ENCODE results near the gene PTPRN2.

DNA sequence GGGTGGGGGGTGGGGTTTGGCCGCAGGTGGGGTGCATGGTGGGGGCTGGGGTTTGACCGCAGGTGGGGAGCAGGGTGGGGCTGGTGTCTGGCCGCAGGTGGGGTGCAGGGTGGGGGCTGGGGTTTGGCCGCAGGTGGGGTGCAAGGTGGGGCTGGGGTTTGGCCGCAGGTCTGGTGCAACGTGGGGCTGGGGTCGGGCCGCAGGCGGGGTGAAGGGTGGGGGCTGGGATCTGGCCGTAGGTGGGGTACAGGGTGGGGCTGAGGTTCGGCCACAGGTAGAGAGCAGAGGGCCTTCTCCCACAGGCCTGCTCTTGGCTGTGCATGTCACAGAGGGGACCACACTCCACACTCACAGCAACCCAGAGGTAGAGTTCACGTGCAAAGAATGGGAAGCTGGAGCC lies 586.6 kb downstream of the PTPRN2 start:
- TF ChIP-seq CTCF (IDR thresholded peaks at IDR 0.05 in 2 of 3, conservative IDR thresholded peaks at IDR 0.05 in 1 of 3; ENCODE audit: borderline replicate concordance in 1 of 3, insufficient read depth in 1 of 3, low read depth in 2 of 3, low read length in 2 of 3), result no peak
- TF ChIP-seq POLR2A (IDR thresholded peaks at IDR 0.05; ENCODE audit: borderline replicate concordance, extremely low read depth, insufficient read depth, insufficient read length), result no peak
- no peak for TF ChIP-seq POLR2AphosphoS5 (IDR thresholded peaks at IDR 0.05; ENCODE audit: low read depth, low read length)
- TF ChIP-seq SIN3A (IDR thresholded peaks at IDR 0.05; ENCODE audit: low read depth), result no peak
- TF ChIP-seq JUND (IDR thresholded peaks at IDR 0.05), result no peak
- no peak for TF ChIP-seq MAX (IDR thresholded peaks at IDR 0.05)
- no peak for TF ChIP-seq ZFX (IDR thresholded peaks at IDR 0.05)
- no peak for TF ChIP-seq RAD21 (IDR thresholded peaks at IDR 0.05; ENCODE audit: low read depth)
- no peak for TF ChIP-seq REST (IDR thresholded peaks at IDR 0.05; ENCODE audit: low read depth)
- no peak for TF ChIP-seq EZH2 (IDR thresholded peaks at IDR 0.05)
